HG03039 (cell line): ENCODE data around the gene MYO15A.

Experiments
- ATAC-seq: cut with Tn5 transposase; IDR thresholded peaks from one replicate; pipeline ENCODE4 v1.9.1; 2021; ENCODE audit warnings: mild to moderate bottlenecking, moderate library complexity; ENCODE audit not compliant: unreplicated experiment

The MYO15A gene

GRCh38 chr17:18101828-18102227 is 6.7 kb upstream of the MYO15A start:
- no peak for ATAC-seq

GRCh38 chr17:18102640-18103039 is 5.9 kb upstream of the MYO15A start:
- no peak for ATAC-seq

GRCh38 chr17:18105027-18105426 is 3.5 kb upstream of the MYO15A start:
- no peak for ATAC-seq

GRCh38 chr17:18105595-18105994 is 3.0 kb upstream of the MYO15A start:
- ATAC-seq: no peak

- ATAC-seq: no peak
These were observed 2.3 kb upstream of the MYO15A start for GRCh38 chr17:18106211-18106610.

- ATAC-seq: no peak
These were observed 1.3 kb upstream of the MYO15A start for GRCh38 chr17:18107061-18107790.

GRCh38 chr17:18107971-18108370 is 585 bp upstream of the MYO15A start:
- no peak for ATAC-seq

- no peak for ATAC-seq
These were observed 1.5 kb downstream of the MYO15A start for GRCh38 chr17:18109935-18110485.

GRCh38 chr17:18110636-18111145 is 2.1 kb downstream of the MYO15A start:
- no peak for ATAC-seq

GRCh38 chr17:18111330-18111971 is 2.9 kb downstream of the MYO15A start:
- no peak for ATAC-seq

GRCh38 chr17:18115517-18115916 is 7.0 kb downstream of the MYO15A start:
- ATAC-seq: no peak

- no peak for ATAC-seq
These were observed 7.5 kb downstream of the MYO15A start for GRCh38 chr17:18116078-18116477.

- ATAC-seq: no peak
These were observed 9.0 kb downstream of the MYO15A start for GRCh38 chr17:18117533-18117932.

GRCh38 chr17:18117982-18118975 is 9.7 kb downstream of the MYO15A start:
- ATAC-seq: no peak

GRCh38 chr17:18119166-18119745 is 10.7 kb downstream of the MYO15A start:
- ATAC-seq: no peak

GRCh38 chr17:18119938-18120337 is 11.4 kb downstream of the MYO15A start:
- no peak for ATAC-seq

- ATAC-seq: no peak
These were observed 12.0 kb downstream of the MYO15A start for GRCh38 chr17:18120461-18121017.

- no peak for ATAC-seq
These were observed 12.8 kb downstream of the MYO15A start for GRCh38 chr17:18121144-18121910.

GRCh38 chr17:18122990-18123753 is 14.6 kb downstream of the MYO15A start:
- ATAC-seq: no peak
